ENCODE measurements around the gene CD37. TPM values are rescaled to one million over a fixed set of nuclear protein-coding genes. Genes with fewer than 3 reads are reported as not detected.

CD37 gene
- total and polyA plus RNA-seq, 5 donors = 2.3 to 8.0 (median 5.5) TPM

DNA sequence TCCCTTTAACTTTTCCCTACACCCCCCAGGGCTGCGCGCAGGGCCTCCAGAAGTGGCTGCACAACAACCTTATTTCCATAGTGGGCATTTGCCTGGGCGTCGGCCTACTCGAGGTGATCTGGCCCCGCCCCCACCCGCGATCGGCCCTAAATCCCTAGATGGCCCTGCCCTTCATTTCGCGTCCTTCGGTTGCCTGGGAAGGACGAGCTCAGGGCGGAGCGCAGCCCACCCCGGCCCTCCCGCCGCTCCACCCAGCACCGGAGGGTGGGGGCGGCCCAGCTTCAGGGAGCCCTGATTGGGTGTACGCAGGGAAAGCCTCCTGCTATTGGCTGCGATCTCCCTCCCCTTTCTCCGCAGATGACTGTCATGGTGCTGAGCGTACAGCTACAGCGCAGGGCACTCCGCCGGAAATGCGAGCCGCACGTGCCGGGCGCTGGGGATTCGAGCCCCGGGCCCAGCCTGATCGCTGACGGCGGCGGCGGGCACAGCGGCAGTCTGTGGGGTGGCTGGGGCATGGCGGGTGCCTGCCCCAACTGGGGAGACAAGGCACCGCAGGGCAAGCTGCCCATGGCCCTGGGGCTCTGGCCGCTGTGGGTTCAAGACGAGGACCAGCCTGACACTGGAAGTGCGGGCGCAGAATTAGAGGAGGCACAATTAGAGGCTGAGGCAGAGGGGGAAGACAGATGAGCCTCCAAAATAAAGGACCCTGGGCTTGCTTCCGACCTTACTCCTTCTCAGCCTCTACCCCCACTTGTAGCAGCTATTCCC is 4.3 kb downstream of the CD37 start:
- Histone ChIP-seq H3K4me3 (ENCODE audit: low read length) (peak overlapping the region; percentile 29), H3K4me1 (ENCODE audit: control insufficient read depth, insufficient read depth, low read length) (no peaks in the 10 kb centered on the region), H3K27me3 (ENCODE audit: control insufficient read depth, insufficient read depth) (no peaks in the 10 kb centered on the region), H3K9me3 (ENCODE audit: control insufficient read depth, low read length) (no peaks in the 10 kb centered on the region), H3K27ac (ENCODE audit: low read length) (peak overlapping the region; percentile 74)
- 14% methylated on average over 47 of the region's 47 CpGs for WGBS
- peak; percentile 91 to 96 (median 96) for DNase-seq
- ATAC-seq = peak; percentile 96 to 97
- intact Hi-C loops (cut with DNase I) = no loop called here

DNA sequence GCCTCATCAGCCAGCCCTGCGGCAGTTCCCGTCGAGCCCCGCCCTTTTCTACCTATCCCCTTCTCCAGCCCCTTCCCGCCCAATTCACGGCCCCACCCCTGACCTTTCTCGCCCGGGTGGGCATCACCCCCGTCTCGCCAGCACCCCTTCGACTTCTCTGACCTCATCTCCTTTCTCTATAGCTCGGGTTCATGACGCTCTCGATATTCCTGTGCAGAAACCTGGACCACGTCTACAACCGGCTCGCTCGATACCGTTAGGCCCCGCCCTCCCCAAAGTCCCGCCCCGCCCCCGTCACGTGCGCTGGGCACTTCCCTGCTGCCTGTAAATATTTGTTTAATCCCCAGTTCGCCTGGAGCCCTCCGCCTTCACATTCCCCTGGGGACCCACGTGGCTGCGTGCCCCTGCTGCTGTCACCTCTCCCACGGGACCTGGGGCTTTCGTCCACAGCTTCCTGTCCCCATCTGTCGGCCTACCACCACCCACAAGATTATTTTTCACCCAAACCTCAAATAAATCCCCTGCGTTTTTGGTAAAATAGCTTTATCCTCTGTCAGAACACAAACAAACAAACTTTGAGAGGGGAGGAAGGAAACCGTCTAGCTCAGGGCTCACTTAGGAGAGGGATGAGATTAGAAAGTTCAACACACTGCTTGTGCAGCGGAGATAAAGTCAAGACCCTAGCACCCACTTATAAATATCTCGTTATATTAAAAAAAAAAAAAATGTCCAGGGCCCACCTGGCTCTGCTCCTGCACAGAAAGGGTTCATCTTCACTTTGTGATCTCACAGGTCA is 5.1 kb downstream of the CD37 start:
- intact Hi-C loops (cut with DNase I) = no loop called here
- Histone ChIP-seq H3K4me1 (ENCODE audit: control insufficient read depth, insufficient read depth, low read length) (no peaks in the 10 kb centered on the region), H3K27me3 (ENCODE audit: control insufficient read depth, insufficient read depth) (no peaks in the 10 kb centered on the region), H3K9me3 (ENCODE audit: control insufficient read depth, low read length) (no peaks in the 10 kb centered on the region), H3K4me3 (ENCODE audit: low read length) (peak overlapping the region; percentile 27), H3K27ac (ENCODE audit: low read length) (peak overlapping the region; percentile 74)
- peak; percentile 66 to 93 (median 88) for DNase-seq
- WGBS = 16% methylated on average over 36 of the region's 36 CpGs
- peak; percentile 56 to 68 for ATAC-seq

GRCh38 chr19:49340865-49341718 is 5.9 kb downstream of the CD37 start:
- no peaks in the 10 kb centered on the region for H3K27me3 ChIP-seq (ENCODE audit: control insufficient read depth, insufficient read depth)
- H3K4me3 ChIP-seq (ENCODE audit: low read length) = no peak overlapping the region
- no peaks in the 10 kb centered on the region for H3K4me1 ChIP-seq (ENCODE audit: control insufficient read depth, insufficient read depth, low read length)
- intact Hi-C loops (cut with DNase I) = no loop called here
- no peaks in the 10 kb centered on the region for H3K9me3 ChIP-seq (ENCODE audit: control insufficient read depth, low read length)
- DNase-seq (no peak), ATAC-seq (no peak)
- H3K27ac ChIP-seq (ENCODE audit: low read length) = peak overlapping the region; percentile 44
- 93% methylated on average over 11 of the region's 11 CpGs for WGBS

- Histone ChIP-seq H3K27ac (ENCODE audit: low read length) (no peak overlapping the region), H3K4me3 (ENCODE audit: low read length) (no peak overlapping the region), H3K9me3 (ENCODE audit: control insufficient read depth, low read length) (no peaks in the 10 kb centered on the region), H3K4me1 (ENCODE audit: control insufficient read depth, insufficient read depth, low read length) (no peaks in the 10 kb centered on the region), H3K27me3 (ENCODE audit: control insufficient read depth, insufficient read depth) (no peaks in the 10 kb centered on the region)
- 88% methylated on average over 11 of the region's 11 CpGs for WGBS
- ATAC-seq (no peak), DNase-seq (no peak)
- intact Hi-C loops (cut with DNase I) = no loop called here
Measured at GRCh38 chr19:49342291-49342721, 7.1 kb downstream of the CD37 start.

DNA sequence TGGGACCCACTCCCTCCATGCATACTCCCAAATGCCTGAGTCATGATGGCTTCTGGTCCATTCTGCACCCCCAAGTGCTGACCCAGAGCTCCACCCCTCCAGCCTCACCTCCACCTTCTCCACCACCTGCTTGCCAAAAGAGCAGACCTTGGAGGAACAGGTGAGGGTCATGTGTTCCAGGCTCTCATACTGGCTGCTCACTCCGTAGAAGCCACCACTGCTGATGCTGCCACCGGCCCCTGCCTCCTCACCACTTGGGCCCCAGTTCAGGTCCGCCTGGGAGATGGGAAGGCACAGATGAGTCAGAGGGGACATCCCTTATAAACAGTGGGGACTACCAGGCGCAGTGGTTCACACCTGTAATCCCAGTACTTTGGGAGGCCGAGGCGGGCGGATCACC is 7.9 kb downstream of the CD37 start:
- DNase-seq = no peak
- no peak overlapping the region for H3K27ac ChIP-seq (ENCODE audit: low read length)
- intact Hi-C loops (cut with DNase I) = no loop called here
- H3K4me3 ChIP-seq (ENCODE audit: low read length) = no peak overlapping the region
- no peaks in the 10 kb centered on the region for H3K9me3 ChIP-seq (ENCODE audit: control insufficient read depth, low read length)
- 97% methylated on average over 7 of the region's 7 CpGs for WGBS
- no peak for ATAC-seq
- H3K27me3 ChIP-seq (ENCODE audit: control insufficient read depth, insufficient read depth) = no peaks in the 10 kb centered on the region
- no peaks in the 10 kb centered on the region for H3K4me1 ChIP-seq (ENCODE audit: control insufficient read depth, insufficient read depth, low read length)

DNA sequence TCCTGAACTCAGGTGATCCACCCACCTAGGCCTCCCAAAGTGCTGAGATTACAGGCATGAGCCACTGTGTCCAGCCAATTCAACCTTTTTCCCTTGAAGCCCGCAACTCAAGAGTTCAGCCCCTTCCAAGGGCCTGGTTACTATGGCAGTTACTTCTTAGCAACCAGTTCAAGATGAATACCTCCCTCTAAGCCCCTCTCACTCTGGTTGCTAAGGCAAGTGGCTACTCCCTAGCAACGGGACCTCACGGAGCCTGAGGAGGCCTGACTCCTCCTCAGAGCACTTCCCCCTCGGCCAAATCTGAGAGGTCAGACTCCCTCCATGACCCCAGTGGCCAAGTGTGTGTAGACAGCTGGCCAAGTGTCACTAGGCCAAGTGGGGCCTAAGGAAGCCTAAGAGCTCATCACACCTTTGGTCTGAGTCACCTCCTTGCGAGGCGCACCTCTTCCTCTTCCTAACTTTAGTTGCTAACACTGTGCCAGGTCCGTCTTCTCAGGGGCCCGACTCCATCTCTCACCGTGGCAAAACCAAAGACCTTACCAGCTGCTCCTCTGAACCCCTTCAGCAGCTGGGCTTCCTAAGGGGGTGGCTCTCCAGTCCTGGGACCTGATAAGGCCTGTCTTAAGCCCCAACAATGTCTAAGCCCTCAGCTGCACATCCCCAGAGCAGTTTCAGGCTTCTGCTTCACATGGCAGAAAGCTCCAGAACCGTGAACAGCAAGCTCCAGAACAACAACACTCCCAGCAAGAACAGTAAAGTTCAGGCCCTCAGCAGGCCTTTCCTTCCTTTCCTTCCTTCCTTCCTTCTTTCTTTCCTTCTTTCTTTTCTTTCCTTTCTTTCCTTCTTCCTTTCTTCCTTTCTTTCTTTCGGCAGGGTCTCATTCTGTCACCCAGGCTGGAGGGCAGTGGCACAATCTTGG is 9.6 kb downstream of the CD37 start:
- H3K9me3 ChIP-seq (ENCODE audit: control insufficient read depth, low read length) = no peaks in the 10 kb centered on the region
- intact Hi-C loops (cut with DNase I) = no loop called here
- no peak overlapping the region for H3K4me3 ChIP-seq (ENCODE audit: low read length)
- H3K27ac ChIP-seq (ENCODE audit: low read length) = no peak overlapping the region
- H3K4me1 ChIP-seq (ENCODE audit: control insufficient read depth, insufficient read depth, low read length) = no peaks in the 10 kb centered on the region
- ATAC-seq (no peak), DNase-seq (no peak)
- H3K27me3 ChIP-seq (ENCODE audit: control insufficient read depth, insufficient read depth) = no peaks in the 10 kb centered on the region
- WGBS = 79% methylated on average over 11 of the region's 11 CpGs

GRCh38 chr19:49347191-49347590 is 12.0 kb downstream of the CD37 start:
- H3K27me3 ChIP-seq (ENCODE audit: control insufficient read depth, insufficient read depth) = no peaks in the 10 kb centered on the region
- peak; percentile 17 to 35 for ATAC-seq
- no peak overlapping the region for H3K4me3 ChIP-seq (ENCODE audit: low read length)
- intact Hi-C loops (cut with DNase I) = no loop called here
- no peaks in the 10 kb centered on the region for H3K9me3 ChIP-seq (ENCODE audit: control insufficient read depth, low read length)
- no peak for DNase-seq
- H3K4me1 ChIP-seq (ENCODE audit: control insufficient read depth, insufficient read depth, low read length) = no peaks in the 10 kb centered on the region
- WGBS = 94% methylated on average over 15 of the region's 15 CpGs
- H3K27ac ChIP-seq (ENCODE audit: low read length) = no peak overlapping the region

DNA sequence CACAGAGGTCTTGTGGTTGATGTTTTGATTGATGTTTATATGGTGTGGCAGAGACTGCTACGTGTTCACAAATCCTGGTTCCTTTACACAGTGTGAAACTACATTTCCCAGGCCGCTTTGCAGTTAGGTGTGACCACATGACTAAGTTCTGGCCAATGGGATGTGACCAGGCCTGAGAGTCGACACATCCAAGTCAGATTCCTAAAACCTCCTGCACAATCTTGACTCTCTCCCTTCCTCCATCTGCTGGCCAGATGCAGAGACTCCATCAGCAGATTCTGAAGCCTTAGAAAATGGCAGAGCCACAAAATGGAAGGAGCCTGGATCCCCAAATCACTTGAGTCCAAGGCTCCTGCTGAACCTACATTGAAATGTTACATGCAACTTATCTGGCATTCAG is 12.6 kb downstream of the CD37 start:
- Histone ChIP-seq H3K4me3 (ENCODE audit: low read length) (no peak overlapping the region), H3K27me3 (ENCODE audit: control insufficient read depth, insufficient read depth) (no peaks in the 10 kb centered on the region), H3K4me1 (ENCODE audit: control insufficient read depth, insufficient read depth, low read length) (no peaks in the 10 kb centered on the region), H3K27ac (ENCODE audit: low read length) (no peak overlapping the region), H3K9me3 (ENCODE audit: control insufficient read depth, low read length) (no peaks in the 10 kb centered on the region)
- ATAC-seq = peak; percentile 66 to 70
- no peak for DNase-seq
- intact Hi-C loops (cut with DNase I) = no loop called here
- WGBS = 64% methylated on average over 3 of the region's 3 CpGs

- DNase-seq (no peak), ATAC-seq (no peak)
- no peak overlapping the region for H3K4me3 ChIP-seq (ENCODE audit: low read length)
- 89% methylated on average over 12 of the region's 12 CpGs for WGBS
- H3K27me3 ChIP-seq (ENCODE audit: control insufficient read depth, insufficient read depth) = no peaks in the 10 kb centered on the region
- no peaks in the 10 kb centered on the region for H3K4me1 ChIP-seq (ENCODE audit: control insufficient read depth, insufficient read depth, low read length)
- no peaks in the 10 kb centered on the region for H3K9me3 ChIP-seq (ENCODE audit: control insufficient read depth, low read length)
- intact Hi-C loops (cut with DNase I) = no loop called here
- no peak overlapping the region for H3K27ac ChIP-seq (ENCODE audit: low read length)
Measured at GRCh38 chr19:49348305-49349189, 13.3 kb downstream of the CD37 start.
